NCI-H128 (cell line): ENCODE data around the gene NDUFV3.
"Not testable (repeated sequence)": the region's sequence is repeated elsewhere in the genome, so short reads cannot be mapped to it uniquely, and the experiment has no call there.

Experiments
- DNase-seq: peaks from one replicate; lab custom pipeline; 2025; ENCODE audit not compliant: unreplicated experiment; lab: John Stamatoyannopoulos, UW

NDUFV3 gene

GRCh38 chr21:42883921-42884320 lies 9.2 kb upstream of the NDUFV3 start:
- no peak for DNase-seq

DNA sequence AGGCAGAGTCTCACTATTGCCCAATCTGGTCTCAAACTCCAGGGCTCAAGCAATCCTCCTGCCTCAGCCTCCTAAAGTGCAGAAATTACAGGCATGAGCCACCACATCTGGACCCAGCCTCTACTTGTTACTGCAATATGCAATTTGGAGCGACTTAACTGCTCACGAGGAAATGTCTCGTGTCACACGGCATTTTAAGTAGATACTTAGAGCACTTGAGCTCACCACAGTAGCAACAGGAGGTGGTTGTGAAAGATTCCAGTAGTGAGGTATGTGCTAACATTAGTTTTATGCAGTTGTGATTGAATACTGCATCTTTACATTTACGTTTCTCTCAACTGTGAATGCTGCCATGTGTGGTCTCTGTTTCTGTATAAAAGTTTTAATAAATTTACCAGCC lies 5.8 kb upstream of the NDUFV3 start:
- no peak for DNase-seq

GRCh38 chr21:42892582-42892930 lies 553 bp upstream of the NDUFV3 start:
- DNase-seq, result peak; percentile 38

DNA sequence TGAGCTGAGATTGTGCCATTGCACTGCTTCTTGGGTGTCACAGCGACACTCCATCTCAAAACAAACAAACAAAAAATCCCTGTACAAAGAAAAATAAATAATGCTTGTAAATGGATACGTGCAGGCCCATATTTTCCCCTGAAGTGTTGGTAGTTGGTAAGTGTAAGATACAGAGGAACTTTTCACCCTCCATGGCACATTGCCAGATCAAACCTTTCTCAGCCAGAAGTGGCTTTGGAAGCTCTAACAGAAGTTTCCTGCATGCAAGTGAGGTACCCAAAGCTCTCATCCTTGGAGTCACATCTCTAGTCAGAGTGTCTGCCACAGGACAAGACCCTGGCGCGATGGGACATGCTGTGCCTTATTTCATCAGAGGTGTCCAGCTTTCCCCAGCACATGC lies 7.3 kb downstream of the NDUFV3 start:
- DNase-seq, result no peak

DNA sequence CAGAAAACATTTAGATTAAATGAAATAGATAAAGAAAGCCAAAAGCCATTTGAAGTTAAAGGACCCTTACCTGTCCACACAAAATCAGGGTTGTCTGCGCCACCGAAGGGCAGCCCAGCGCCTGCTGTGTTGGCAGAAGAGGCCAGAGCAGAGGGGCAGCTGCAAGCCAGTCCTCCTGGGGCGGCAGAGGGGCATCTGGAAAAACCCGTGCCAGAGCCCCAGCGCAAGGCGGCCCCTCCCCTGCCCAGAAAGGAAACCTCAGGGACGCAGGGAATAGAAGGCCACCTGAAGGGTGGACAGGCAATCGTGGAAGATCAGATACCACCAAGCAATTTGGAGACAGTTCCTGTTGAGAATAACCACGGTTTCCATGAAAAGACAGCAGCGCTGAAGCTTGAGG lies 10.7 kb downstream of the NDUFV3 start:
- no peak for DNase-seq

- no peak for DNase-seq
Measured at GRCh38 chr21:42905195-42905594, 12.1 kb downstream of the NDUFV3 start.

DNA sequence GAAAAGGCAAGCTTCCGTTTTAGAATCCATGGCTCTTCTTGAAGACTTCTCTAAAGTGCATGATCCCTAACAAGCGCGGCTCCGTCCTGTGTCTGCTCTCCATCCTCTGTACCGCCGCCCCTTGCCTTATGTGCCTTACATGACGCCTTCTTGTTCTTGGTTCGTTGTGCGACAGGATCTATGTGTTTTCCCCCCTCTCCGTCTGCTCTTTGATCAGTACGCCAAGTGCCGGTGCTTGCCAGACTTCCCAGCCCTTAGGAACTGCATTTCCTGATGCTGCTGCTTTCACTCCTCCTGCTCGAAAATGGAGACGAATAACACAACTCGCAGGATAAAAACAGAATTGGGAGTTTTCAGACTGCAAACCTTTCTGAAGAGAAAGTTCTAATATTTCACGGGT lies 13.1 kb downstream of the NDUFV3 start:
- DNase-seq, result no peak

DNA sequence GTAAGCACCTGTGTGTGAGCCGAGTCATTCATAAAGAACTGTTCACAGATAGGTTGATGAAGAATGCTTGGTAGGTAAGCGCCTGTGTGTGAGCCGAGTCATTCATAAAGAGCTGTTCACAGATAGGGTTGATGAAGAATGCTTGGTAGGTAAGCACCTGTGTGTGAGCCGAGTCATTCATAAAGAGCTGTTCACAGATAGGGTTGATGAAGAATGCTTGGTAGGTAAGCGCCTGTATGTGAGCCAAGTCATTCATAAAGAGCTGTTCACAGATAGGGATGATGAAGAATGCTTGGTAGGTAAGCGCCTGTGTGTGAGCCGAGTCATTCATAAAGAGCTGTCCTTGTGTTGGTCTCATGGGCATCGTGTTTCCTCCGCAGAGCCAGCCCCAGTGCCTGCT lies 15.4 kb downstream of the NDUFV3 start:
- not testable (repeated sequence) for DNase-seq

- not testable (repeated sequence) for DNase-seq
Measured at GRCh38 chr21:42911920-42912319, 18.8 kb downstream of the NDUFV3 start.

- no peak for DNase-seq
Measured at GRCh38 chr21:42913476-42913875, 20.4 kb downstream of the NDUFV3 start.

DNA sequence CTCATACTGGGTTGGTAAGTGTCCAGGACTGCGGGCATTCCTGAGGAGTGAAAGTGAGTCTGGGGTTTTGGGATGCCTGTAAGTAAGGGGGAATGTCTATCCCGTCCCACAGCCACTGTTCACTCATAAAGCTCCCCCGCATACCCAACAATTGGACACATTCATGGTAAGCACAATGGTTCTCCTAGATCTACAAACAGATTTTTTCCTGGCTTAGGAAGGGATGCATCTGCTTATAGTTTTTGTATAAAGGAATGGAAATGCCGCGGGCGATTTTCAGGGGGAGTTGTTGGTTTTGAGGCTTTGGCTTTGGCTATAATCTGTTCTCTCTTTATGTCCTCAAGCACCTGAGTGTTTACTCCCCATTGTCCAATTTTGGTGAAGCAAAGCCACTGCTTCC lies 25.2 kb downstream of the NDUFV3 start:
- no peak for DNase-seq

- DNase-seq, result no peak
Measured at GRCh38 chr21:42921927-42922326, 28.8 kb downstream of the NDUFV3 start.

DNA sequence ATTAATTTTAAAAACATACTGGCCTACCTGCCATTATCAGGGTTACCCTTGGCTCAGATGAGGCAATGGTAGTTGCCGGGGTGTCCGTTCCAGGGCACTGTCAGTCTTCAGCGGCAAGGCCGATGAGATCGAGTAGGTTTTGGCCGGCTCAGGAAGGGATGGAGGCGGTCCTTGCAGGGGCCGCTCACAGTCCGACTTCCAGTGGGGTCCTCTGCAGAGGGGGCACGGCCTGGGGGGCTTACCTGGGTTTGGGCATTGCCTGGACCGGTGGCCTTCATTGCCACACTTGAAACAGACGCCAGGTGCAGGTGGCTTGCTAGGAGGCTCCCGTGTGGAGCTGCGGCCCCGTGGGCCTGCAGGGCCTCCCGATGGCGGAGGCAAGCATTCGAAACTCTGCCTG lies 29.8 kb downstream of the NDUFV3 start:
- no peak for DNase-seq

DNA sequence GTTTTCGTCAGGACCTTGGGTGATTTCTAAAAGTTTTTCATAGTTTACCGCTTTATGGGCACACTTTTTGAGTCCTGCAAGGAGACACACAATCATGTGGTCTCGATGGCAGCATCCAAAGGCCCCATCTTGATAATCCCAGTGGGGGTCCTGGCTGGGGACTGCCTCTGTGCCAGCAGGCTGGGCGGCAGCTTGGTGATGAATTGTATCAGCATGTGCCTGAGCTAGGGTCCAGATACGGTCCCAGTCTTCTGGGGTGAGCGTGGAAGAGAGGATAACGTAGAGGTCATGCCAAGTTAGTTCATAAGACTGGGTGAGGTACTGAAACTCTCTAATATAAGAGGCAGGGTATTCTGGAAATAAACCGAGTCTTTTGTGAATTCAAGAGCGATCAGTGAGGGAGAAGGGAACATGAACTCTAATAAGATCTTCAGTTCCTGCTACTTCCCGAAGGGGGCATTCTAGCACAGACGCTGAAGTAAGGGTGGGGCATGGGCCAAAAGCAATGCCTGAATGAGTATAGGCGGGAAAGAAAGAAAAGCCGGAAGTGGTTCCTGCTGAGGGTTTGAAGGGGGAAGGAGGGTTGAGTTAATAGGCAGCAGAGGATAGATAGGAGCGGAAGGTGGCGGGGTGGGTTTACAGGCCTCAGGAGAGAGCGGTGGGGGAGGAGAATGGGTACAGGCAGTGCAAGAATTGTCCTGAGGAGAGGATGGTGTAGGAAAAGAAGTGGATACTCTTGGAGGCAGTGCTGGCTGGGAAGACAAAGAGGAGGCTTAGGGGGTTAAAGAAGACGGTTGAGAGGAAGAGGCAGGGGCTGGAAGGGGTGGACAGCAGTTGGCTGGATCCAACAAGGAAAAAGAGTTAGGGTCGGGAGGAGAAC lies 30.7 kb downstream of the NDUFV3 start:
- peak; percentile 81 for DNase-seq

DNA sequence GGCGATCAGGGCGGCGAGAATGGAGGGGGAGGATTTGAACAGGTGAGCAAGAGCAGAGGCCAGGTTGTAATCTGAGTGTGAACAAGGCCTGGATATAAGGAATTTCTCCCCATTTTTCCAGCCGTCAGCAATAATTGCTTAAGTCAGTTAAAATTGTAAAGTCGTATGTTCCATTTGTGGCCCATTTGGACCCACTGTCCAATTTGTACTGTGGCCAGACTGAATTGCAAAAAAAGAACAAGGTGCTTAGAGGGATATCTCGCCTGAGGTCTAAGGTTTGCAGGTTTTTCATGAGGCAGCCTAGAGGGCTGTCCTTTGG lies 31.3 kb downstream of the NDUFV3 start:
- DNase-seq, result no peak

GRCh38 chr21:42925114-42925926 lies 32.2 kb downstream of the NDUFV3 start, which contains the start of gene ERVH48-1:
ERVH48-1 (minus strand) TSS chr21:42925630; CDS start chr21:42919006, 6,624 bp downstream.
- no peak for DNase-seq

DNA sequence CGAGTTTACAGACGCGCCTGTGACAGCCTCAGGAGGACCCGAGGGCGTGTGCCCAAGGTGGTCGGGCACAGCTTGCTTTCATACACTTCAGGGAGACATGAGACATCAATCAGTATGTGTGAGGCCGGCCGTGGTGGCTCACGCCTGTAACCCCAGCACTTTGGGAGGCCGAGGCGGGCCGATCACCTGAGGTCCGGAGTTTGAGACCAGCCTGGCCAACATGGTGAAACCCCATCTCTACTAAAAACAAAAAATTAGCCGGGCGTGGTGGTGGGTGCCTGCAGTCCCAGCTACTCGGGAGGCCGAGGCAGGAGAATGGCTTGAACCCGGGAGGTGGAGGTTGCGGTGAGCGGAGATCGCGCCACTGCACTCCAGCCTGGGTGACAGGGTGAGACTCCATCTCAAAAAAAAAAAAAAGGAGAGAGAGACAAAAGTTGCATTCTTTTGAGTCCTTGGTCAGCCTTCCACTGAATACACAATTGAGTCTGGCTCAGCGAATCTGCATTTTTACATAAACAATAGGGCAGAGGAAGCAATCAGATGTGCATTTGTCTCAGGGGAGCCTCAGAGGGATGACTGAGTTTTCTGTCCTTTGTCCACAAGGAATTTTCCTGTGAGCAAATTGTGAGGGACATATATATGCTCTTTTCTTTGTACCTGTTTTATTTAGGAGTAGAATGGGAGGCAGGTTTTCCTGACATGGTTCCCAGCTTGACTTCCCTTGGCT lies 34.5 kb downstream of the NDUFV3 start:
- DNase-seq, result not testable (repeated sequence)

DNA sequence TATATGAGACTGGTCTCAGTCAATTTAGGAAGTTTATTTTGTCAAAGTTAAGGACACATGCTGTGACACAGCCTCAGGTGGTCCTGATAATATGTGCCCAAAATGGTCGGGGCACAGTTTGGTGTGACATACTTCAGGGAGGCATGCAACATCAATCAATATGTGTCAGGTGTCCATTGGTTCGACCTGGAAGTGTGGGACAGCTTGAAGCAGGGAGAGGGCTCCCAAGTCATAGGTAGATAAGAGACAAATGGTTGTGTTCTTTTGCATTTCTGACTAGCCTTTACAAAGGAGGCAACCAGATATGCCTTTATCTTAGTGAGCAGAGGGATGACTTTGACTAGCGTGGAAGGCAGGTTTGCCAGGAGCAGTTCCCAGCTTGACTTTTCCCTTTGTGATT lies 36.9 kb downstream of the NDUFV3 start:
- no peak for DNase-seq

DNA sequence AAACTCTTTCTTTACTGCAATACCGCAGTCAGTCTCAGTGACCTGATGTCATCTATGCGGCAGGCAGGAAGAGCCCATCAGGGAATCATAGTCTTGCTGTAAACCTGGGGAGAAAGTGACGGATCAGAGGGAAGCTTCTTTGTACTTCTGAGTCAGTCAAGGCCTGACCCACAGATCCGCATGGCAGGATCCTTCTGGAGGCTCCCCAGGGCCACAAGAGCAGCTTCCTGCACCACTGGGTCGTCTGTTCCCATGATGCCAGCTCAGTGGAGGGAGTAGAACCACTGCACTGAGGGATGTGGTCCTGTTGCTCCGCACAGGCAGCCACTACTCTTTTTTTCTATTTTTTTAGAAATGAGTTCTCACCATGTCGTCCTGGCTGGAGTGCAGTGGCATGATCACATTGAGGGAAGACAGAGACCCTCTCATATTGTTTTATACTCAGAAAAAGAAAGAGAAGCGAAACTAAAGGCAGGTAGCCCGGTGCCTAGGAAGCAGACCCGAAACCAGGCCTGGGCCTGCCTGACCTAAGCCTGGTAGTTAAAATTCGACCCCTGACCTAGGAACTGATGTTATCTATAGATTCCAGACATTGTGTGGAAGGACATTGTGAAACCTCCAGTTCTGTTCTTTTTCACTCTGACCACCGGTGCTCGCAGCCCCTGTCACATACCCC lies 38.6 kb downstream of the NDUFV3 start:
- no peak for DNase-seq

- DNase-seq, result not testable (repeated sequence)
Measured at GRCh38 chr21:42932378-42933136, 39.4 kb downstream of the NDUFV3 start.
